SK-N-SH (cell line): ENCODE results near the gene GABRR1. TPM values are rescaled to one million over a fixed set of nuclear protein-coding genes. Genes with fewer than 3 reads are reported as not detected.

Experiments
- CTCF ChIA-PET: fragments of 300-600, 350-600 bp; formaldehyde crosslinking; extraction: SDS; loops from one replicate; lab custom pipeline; 2021; lab: Yijun Ruan, JAX
- POLR2A ChIA-PET: fragments of 350-600 bp; sonication (Branson Sonifier 250); formaldehyde crosslinking; extraction: SDS; loops from one replicate; lab custom pipeline; 2020; ENCODE audit warnings: antibody characterized with exemption, inconsistent platforms; lab: Yijun Ruan, JAX
- DNase-seq: peaks from one replicate; pipeline ENCODE4 v3.0.0; 2012
- H2AFZ ChIP-seq: fragments of 200-600 bp; sonication (generic); 2 replicates; pipeline ENCODE4 v1.8.1; 2016; ENCODE audit warnings: antibody characterized with exemption, mild to moderate bottlenecking, low read depth
- H3F3A ChIP-seq: fragments of 200-600 bp; sonication (generic); replicated peaks from 2 replicates; pipeline ENCODE3; 2016; ENCODE audit warnings: antibody characterized with exemption, mild to moderate bottlenecking; ENCODE audit not compliant: insufficient read depth
- H3K27ac ChIP-seq, 2 experiments: fragments of 200-500 bp in 1 of 2; fragments of 200-600 bp in 1 of 2; sonication (Bioruptor generic) in 1 of 2; sonication (generic), shearing (Covaris generic) in 1 of 2; 2 replicates each; pipeline versions ENCODE4 v1.5.1 to v1.6.1; 2014 to 2016; ENCODE audit warnings: low read depth in 2 of 2, inconsistent platforms in 1 of 2, low read length in 1 of 2, mild to moderate bottlenecking in 1 of 2, mixed read lengths in 1 of 2
- H3K27me3 ChIP-seq: fragments of 200-600 bp; sonication (generic), shearing (Covaris generic); 2 replicates; pipeline ENCODE4 v1.6.1; 2016; ENCODE audit warnings: mixed run types; ENCODE audit not compliant: insufficient read depth
- H3K36me3 ChIP-seq, 2 experiments: fragments of 200-500 bp in 1 of 2; fragments of 200-600 bp in 1 of 2; sonication (Bioruptor generic) in 1 of 2; sonication (generic) in 1 of 2; replicated peaks in 1 of 2; 2 replicates each; pipeline versions ENCODE3 to v1.5.1; 2014 to 2016; ENCODE audit warnings: low read length in 1 of 2, mild to moderate bottlenecking in 1 of 2; ENCODE audit not compliant: insufficient read depth in 2 of 2, control insufficient read depth in 1 of 2
- H3K4me1 ChIP-seq, 2 experiments: fragments of 200-500 bp in 1 of 2; fragments of 200-600 bp in 1 of 2; sonication (Bioruptor generic) in 1 of 2; sonication (generic), shearing (Covaris generic) in 1 of 2; 2 replicates each; pipeline versions ENCODE4 v1.5.1 to v1.6.1; 2014 to 2016; ENCODE audit warnings: low read depth in 1 of 2, low read length in 1 of 2, mixed run types in 1 of 2; ENCODE audit not compliant: insufficient read depth in 2 of 2, control insufficient read depth in 1 of 2
- H3K4me2 ChIP-seq: fragments of 200-600 bp; sonication (generic), shearing (Covaris generic); 2 replicates; pipeline ENCODE4 v1.6.1; 2017; ENCODE audit warnings: mixed run types
- H3K4me3 ChIP-seq, 2 experiments: fragments of 200-500 bp in 1 of 2; fragments of 200-600 bp in 1 of 2; sonication (Bioruptor generic) in 1 of 2; sonication (generic), shearing (Covaris generic) in 1 of 2; 2 replicates each; pipeline versions ENCODE4 v1.5.1 to v1.8.1; 2014 to 2016; ENCODE audit warnings: low read depth in 2 of 2, inconsistent platforms in 1 of 2, low read length in 1 of 2, mild to moderate bottlenecking in 1 of 2, mixed read lengths in 1 of 2, moderate library complexity in 1 of 2
- H3K79me2 ChIP-seq: fragments of 200-600 bp; sonication (generic); 2 replicates; pipeline ENCODE4 v1.8.1; 2017; ENCODE audit warnings: mild to moderate bottlenecking; ENCODE audit not compliant: insufficient read depth
- H3K9ac ChIP-seq: fragments of 200-600 bp; sonication (generic); 2 replicates; pipeline ENCODE4 v1.6.1; 2017; ENCODE audit warnings: mixed run types
- H3K9me2 ChIP-seq: fragments of 200-600 bp; sonication (generic); 2 replicates; pipeline ENCODE4 v1.6.1; 2017; ENCODE audit warnings: mixed run types
- H3K9me3 ChIP-seq: fragments of 200-600 bp; sonication (generic); 2 replicates; pipeline ENCODE4 v1.6.1; 2017; ENCODE audit warnings: mixed run types, mild to moderate bottlenecking, moderate library complexity
- H4K20me1 ChIP-seq: fragments of 200-600 bp; sonication (generic); 2 replicates; pipeline ENCODE4 v1.6.1; 2017; ENCODE audit warnings: mild to moderate bottlenecking, mixed run types; ENCODE audit not compliant: insufficient read depth
- EP300 ChIP-seq, 2 experiments: IDR thresholded peaks; 2 replicates each; pipeline versions ENCODE4 v1.4.0 to v1.6.1; 2012; ENCODE audit warnings: borderline replicate concordance in 1 of 2, low read depth in 1 of 2, low read length in 1 of 2
- FOXJ3 ChIP-seq: sonication (generic); formaldehyde crosslinking; IDR thresholded peaks from 2 replicates; pipeline ENCODE4 v1.5.1; 2020; ENCODE audit warnings: mild to moderate bottlenecking, missing genetic modification reagents
- FOXM1 ChIP-seq: IDR thresholded peaks from 2 replicates; pipeline ENCODE4 v1.4.0; 2012; ENCODE audit warnings: low read depth, mild to moderate bottlenecking
- GATA2 ChIP-seq: sonication (generic); formaldehyde crosslinking; IDR thresholded peaks from 2 replicates; pipeline ENCODE4 v1.5.0; 2020; ENCODE audit warnings: mild to moderate bottlenecking, missing genetic modification reagents
- JUND ChIP-seq: IDR thresholded peaks from 2 replicates; pipeline ENCODE4 v1.4.0; 2012
- NFIC ChIP-seq: IDR thresholded peaks from 2 replicates; pipeline ENCODE4 v1.4.0; 2012; ENCODE audit warnings: borderline replicate concordance
- TCF12 ChIP-seq: IDR thresholded peaks from 2 replicates; pipeline ENCODE4 v1.4.0; 2012
- TEAD4 ChIP-seq: IDR thresholded peaks from 2 replicates; pipeline ENCODE4 v1.4.0; 2012; ENCODE audit warnings: mild to moderate bottlenecking, borderline replicate concordance; ENCODE audit not compliant: insufficient read depth
- USF1 ChIP-seq: IDR thresholded peaks from 2 replicates; pipeline ENCODE4 v1.4.0; 2012; ENCODE audit warnings: low read depth, borderline replicate concordance
- USF2 ChIP-seq: fragments of 150-350 bp; IDR thresholded peaks from 2 replicates; pipeline ENCODE4 v1.6.1; 2017; ENCODE audit warnings: antibody characterized with exemption, low read length, low read depth, borderline replicate concordance
- WGBS: methylation state at CpG from one replicate; pipeline ENCODE4 v1.1.6; 2017; ENCODE audit warnings: low lambda C conversion rate; 5-methylcytosine and 5-hydroxymethylcytosine counted together
- polyA plus RNA-seq, 3 experiments: library from polyadenylated mRNA; depleted of rRNA; stranded (reverse); fragments of >200 nt; gene quantifications; 2 replicates each; pipeline ENCODE4 v1.2.3, GENCODE V29; 2012
- TF ChIP-seq, protein P1 (sequence below): IDR thresholded peaks from 2 replicates; pipeline ENCODE4; 2012

The GABRR1 gene
- polyA plus RNA-seq, 1 of the 3 experiments (the other 2 are of a cell fraction): not detected

DNA sequence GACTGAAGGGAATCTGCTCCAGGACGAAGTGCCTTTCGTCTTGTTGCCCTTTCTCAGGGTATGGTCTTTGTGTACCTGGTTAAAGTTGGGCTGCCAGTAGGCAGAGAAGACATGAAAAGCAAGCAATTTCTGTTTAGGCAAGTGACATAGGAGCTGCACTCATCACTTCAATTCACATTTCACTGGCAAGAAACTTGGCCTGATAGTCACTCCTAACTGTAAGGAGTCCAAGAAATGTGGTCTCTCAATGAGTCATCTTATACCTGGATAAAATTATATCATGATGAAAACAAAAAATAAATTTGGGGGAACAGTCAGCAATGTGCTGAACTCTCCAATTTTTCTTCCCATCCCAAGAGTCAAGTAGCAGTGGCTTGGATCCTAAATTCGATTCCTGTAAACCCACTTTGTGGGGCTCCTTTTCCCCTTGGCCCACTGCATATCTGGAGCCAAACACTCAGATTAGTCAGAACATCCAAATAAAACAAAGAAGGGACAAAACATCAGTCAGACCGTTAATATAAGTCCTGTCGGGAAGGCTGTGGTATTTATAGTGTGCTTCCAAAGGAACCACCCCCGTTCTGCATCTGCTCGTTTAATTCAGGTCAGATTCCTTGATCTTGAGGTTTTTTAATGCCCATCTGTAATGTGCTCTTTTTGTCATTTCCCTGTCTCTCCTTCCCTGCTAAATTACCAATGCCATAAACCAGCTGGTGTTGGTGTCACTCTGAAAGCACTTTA is 5.0 kb upstream of the GABRR1 start:
- H3K4me1 ChIP-seq: no peaks in the 10 kb centered on the region; a peak in 3 of 4 replicates
- no peaks in the 10 kb centered on the region for H3F3A ChIP-seq
- no peak overlapping the region; a peak in 1 of 4 replicates for H3K27ac ChIP-seq
- peak overlapping the region; percentile 14; the same call in 1 of the 2 replicates for H3K4me2 ChIP-seq
- no peaks in the 10 kb centered on the region for H3K9me2 ChIP-seq
- H3K36me3 ChIP-seq: no peaks in the 10 kb centered on the region
- WGBS: 18% methylated on average over 7 of the region's 7 CpGs
- TF ChIP-seq TEAD4 (0 out of 2 replicates have a peak, but pooled peaks have one; percentile 35), FOXJ3 (CRISPR knock-in tag) (no peak), TCF12 (peak; percentile 35; the same call in 1 of the 2 replicates), GATA2 (no peak), FOXM1 (no peak), EP300 (IDR thresholded peaks at IDR 0.05; ENCODE audit: borderline replicate concordance in 1 of 2, low read depth in 1 of 2, low read length in 1 of 2) (0 out of 4 replicates have a peak, but pooled peaks of 1 of the 2 experiments have one; percentile 20), JUND (no peak), NFIC (no peak), USF2 (no peak)
- TF ChIP-seq, protein P1, sequence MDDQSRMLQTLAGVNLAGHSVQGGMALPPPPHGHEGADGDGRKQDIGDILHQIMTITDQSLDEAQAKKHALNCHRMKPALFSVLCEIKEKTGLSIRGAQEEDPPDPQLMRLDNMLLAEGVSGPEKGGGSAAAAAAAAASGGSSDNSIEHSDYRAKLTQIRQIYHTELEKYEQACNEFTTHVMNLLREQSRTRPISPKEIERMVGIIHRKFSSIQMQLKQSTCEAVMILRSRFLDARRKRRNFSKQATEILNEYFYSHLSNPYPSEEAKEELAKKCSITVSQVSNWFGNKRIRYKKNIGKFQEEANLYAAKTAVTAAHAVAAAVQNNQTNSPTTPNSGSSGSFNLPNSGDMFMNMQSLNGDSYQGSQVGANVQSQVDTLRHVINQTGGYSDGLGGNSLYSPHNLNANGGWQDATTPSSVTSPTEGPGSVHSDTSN: peak; percentile 41; the same call in 1 of the 2 replicates
- no peaks in the 10 kb centered on the region for H3K9me3 ChIP-seq
- H3K79me2 ChIP-seq: no peaks in the 10 kb centered on the region
- DNase-seq: peak; percentile 20
- no peak overlapping the region for H3K9ac ChIP-seq
- ChIA-PET CTCF (interaction anchor here (1.0 to 1.4 kb wide), 2 partner anchors 14 to 19 kb away, joined by 3 to 5 read pairs; no protein-coding TSS in a partner anchor), POLR2A (no interaction called here)
- H3K4me3 ChIP-seq: no peak overlapping the region
- no peaks in the 10 kb centered on the region for H4K20me1 ChIP-seq
- no peaks in the 10 kb centered on the region; the same call in 1 of the 2 replicates for H3K27me3 ChIP-seq
- no peak overlapping the region for H2AFZ ChIP-seq

GRCh38 chr6:89221129-89221528 is 4.0 kb upstream of the GABRR1 start:
- DNase-seq: no peak
- no peak overlapping the region for H2AFZ ChIP-seq
- no peaks in the 10 kb centered on the region for H3K9me3 ChIP-seq
- H3K4me1 ChIP-seq: no peaks in the 10 kb centered on the region; a peak in 3 of 4 replicates
- no peak overlapping the region for H3K4me2 ChIP-seq
- no peak overlapping the region for H3K9ac ChIP-seq
- H3F3A ChIP-seq: no peaks in the 10 kb centered on the region
- 39% methylated on average over 3 of the region's 3 CpGs for WGBS
- no peak overlapping the region for H3K4me3 ChIP-seq
- ChIA-PET CTCF (interaction anchor here (1.0 kb wide), 1 partner anchor 15 kb away, joined by 3 read pairs; no protein-coding TSS in a partner anchor), POLR2A (no interaction called here)
- H3K9me2 ChIP-seq: no peaks in the 10 kb centered on the region
- no peaks in the 10 kb centered on the region for H3K36me3 ChIP-seq
- H3K27me3 ChIP-seq: no peaks in the 10 kb centered on the region; the same call in 1 of the 2 replicates
- H3K79me2 ChIP-seq: no peaks in the 10 kb centered on the region
- H3K27ac ChIP-seq: no peak overlapping the region
- H4K20me1 ChIP-seq: no peaks in the 10 kb centered on the region
- TF ChIP-seq USF1 (no peak), GATA2 (no peak)
- TF ChIP-seq, protein P1: no peak
